DND-41 (cell line): ENCODE measurements around the gene GADD45GIP1.

Experiments used
- ATAC-seq: fragments of 200-7000 bp; cut with Tn5 transposase; 3 replicates; pipeline ENCODE4 v1.9.1; 2021; ENCODE audit warnings: low read depth; ENCODE audit not compliant: insufficient read depth
- DNase-seq: peaks from one replicate; pipeline ENCODE4 v3.0.0-alpha.2; 2020
- H2AFZ ChIP-seq: 2 replicates; pipeline ENCODE4 v1.6.0; 2012; ENCODE audit warnings: low read depth, low read length
- H3K27ac ChIP-seq: 2 replicates; pipeline ENCODE4 v1.5.1; 2012; ENCODE audit warnings: low read length, inconsistent platforms
- H3K27me3 ChIP-seq: fragments of 200-600 bp; sonication (generic); 2 replicates; pipeline ENCODE4 v1.6.0; 2012; ENCODE audit warnings: low read length, mild to moderate bottlenecking, inconsistent platforms; ENCODE audit not compliant: insufficient read depth, poor library complexity
- H3K36me3 ChIP-seq: 2 replicates; pipeline ENCODE4 v1.5.1; 2012; ENCODE audit warnings: low read length, inconsistent platforms; ENCODE audit not compliant: insufficient read depth
- H3K4me1 ChIP-seq: 2 replicates; pipeline ENCODE4 v1.5.1; 2012; ENCODE audit warnings: mild to moderate bottlenecking, low read length; ENCODE audit not compliant: insufficient read depth
- H3K4me2 ChIP-seq: 2 replicates; pipeline ENCODE4 v1.6.0; 2012; ENCODE audit warnings: mild to moderate bottlenecking, moderate library complexity, low read length, inconsistent platforms; ENCODE audit not compliant: insufficient read depth
- H3K4me3 ChIP-seq, 2 experiments: fragments of 200-600 bp in 1 of 2; shearing (Covaris generic) in 1 of 2; 2 replicates each; pipeline ENCODE4 v1.5.1; 2012 to 2016; ENCODE audit warnings: inconsistent platforms in 2 of 2, low read length in 2 of 2, mild to moderate bottlenecking in 2 of 2, low read depth in 1 of 2, moderate library complexity in 1 of 2
- H3K79me2 ChIP-seq: 2 replicates; pipeline ENCODE4 v1.6.0; 2012; ENCODE audit warnings: low read length, inconsistent platforms; ENCODE audit not compliant: insufficient read depth
- H3K9ac ChIP-seq: 2 replicates; pipeline ENCODE4 v1.6.0; 2012; ENCODE audit warnings: low read depth, mild to moderate bottlenecking, inconsistent platforms, low read length, moderate library complexity
- H3K9me3 ChIP-seq: 2 replicates; pipeline ENCODE4 v1.5.1; 2012; ENCODE audit warnings: low read length, moderate library complexity, mild to moderate bottlenecking, inconsistent platforms; ENCODE audit not compliant: insufficient read depth, severe bottlenecking
- H4K20me1 ChIP-seq: 2 replicates; pipeline ENCODE4 v1.6.0; 2012; ENCODE audit warnings: low read length; ENCODE audit not compliant: insufficient read depth
- EZH2 ChIP-seq: IDR thresholded peaks from 3 replicates; pipeline ENCODE4 v1.6.1; 2012; ENCODE audit warnings: borderline replicate concordance, low read depth, mild to moderate bottlenecking, moderate library complexity, low read length, inconsistent platforms; ENCODE audit not compliant: severe bottlenecking
- TF ChIP-seq, protein P1 (sequence below): IDR thresholded peaks from 2 replicates; pipeline ENCODE4 v1.5.1; 2012; ENCODE audit warnings: borderline replicate concordance, low read length, moderate library complexity, mild to moderate bottlenecking; ENCODE audit not compliant: poor library complexity, severe bottlenecking; ENCODE audit errors: extremely low read depth

Gene GADD45GIP1

DNA sequence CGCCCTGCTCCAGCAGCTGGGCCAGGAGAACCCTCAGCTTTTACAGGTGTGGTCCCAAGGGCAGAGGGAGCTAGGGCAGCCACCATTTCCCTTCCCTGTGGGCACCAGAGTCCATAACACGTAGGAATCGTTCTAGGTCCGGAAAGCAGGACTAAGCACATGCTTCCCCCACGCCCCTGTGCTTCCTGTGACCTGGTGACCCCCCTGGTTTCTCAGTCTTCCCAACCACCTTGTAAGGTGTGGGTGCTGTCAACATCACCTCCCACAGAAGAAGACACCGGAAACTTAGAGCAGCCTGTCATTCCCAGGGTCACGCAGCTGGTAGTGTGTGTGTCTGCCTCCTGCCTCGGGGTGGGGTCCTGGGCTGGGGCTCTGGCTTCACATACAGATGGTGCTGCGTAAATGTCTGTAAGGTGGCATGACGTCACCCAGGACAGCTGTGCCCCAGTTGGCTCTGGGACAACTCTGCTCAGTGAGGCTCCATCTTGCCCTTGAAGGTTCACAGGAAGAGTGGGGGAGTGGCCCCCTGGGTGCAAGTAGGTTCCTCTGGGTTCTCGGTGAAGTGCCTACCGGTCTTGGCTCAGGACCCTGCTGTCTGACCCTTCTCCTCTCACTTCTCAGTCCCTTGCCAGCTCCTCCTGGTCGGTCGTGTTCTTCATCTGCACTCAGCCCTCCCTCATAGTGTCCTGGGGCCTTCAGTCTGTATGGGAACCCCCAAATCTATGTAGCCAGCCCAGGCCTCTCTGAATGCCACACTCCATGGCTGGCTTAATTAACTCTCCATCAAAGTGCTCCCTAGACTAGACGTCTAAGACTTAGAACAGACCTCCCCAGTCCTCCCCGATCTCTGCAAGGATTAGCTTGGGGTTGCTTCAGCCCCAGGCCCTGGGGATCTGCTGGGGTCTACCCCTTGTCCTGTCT is 7.4 kb downstream of the GADD45GIP1 start:
- Histone ChIP-seq H3K9ac (no peak overlapping the region), H2AFZ (no peak overlapping the region), H3K79me2 (peaks cover 82% of the 10 kb centered on the region), H3K9me3 (no peaks in the 10 kb centered on the region), H3K27me3 (no peaks in the 10 kb centered on the region), H3K4me3 (no peak overlapping the region), H3K36me3 (peaks cover 87% of the 10 kb centered on the region), H4K20me1 (peaks cover 47% of the 10 kb centered on the region), H3K4me2 (no peak overlapping the region), H3K4me1 (peaks cover 56% of the 10 kb centered on the region), H3K27ac (no peak overlapping the region)
- no peak for ATAC-seq
- DNase-seq = no peak
- TF ChIP-seq EZH2 = no peak
- TF ChIP-seq, protein P1, sequence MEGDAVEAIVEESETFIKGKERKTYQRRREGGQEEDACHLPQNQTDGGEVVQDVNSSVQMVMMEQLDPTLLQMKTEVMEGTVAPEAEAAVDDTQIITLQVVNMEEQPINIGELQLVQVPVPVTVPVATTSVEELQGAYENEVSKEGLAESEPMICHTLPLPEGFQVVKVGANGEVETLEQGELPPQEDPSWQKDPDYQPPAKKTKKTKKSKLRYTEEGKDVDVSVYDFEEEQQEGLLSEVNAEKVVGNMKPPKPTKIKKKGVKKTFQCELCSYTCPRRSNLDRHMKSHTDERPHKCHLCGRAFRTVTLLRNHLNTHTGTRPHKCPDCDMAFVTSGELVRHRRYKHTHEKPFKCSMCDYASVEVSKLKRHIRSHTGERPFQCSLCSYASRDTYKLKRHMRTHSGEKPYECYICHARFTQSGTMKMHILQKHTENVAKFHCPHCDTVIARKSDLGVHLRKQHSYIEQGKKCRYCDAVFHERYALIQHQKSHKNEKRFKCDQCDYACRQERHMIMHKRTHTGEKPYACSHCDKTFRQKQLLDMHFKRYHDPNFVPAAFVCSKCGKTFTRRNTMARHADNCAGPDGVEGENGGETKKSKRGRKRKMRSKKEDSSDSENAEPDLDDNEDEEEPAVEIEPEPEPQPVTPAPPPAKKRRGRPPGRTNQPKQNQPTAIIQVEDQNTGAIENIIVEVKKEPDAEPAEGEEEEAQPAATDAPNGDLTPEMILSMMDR = no peak

DNA sequence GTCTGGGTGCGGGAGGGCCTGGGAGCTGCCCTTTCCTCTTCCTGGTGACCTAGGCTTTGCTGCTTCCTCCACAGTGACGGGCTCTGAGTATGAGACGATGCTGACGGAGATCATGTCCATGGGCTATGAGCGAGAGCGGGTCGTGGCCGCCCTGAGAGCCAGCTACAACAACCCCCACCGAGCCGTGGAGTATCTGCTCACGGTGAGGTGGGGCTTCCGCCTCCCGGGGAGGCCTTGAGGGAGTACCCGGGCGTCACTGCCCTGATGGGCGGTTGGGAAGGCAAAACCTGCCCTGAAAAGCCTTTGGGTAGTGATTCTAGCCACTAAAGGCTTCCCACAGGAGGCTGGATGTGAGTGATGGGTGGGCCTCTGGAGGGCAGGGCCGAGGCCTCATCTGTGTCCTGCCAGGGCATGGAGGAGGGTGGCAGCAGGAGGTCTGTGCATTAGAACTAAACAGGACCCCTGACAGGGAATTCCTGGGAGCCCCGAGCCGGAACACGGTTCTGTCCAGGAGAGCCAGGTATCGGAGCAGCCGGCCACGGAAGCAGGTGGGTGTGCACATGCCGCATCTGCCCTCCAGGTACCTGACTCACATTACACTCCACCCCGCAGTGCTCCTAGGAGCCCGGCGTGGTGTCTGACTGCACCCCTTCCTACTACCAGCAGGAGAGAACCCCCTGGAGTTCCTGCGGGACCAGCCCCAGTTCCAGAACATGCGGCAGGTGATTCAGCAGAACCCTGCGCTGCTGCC is 8.2 kb downstream of the GADD45GIP1 start:
- Histone ChIP-seq H4K20me1 (peaks cover 39% of the 10 kb centered on the region; the same call in 1 of the 2 replicates), H3K36me3 (peaks cover 86% of the 10 kb centered on the region), H3K9me3 (no peaks in the 10 kb centered on the region), H3K27me3 (no peaks in the 10 kb centered on the region), H3K27ac (no peak overlapping the region), H2AFZ (no peak overlapping the region), H3K4me1 (peaks cover 51% of the 10 kb centered on the region), H3K79me2 (peaks cover 73% of the 10 kb centered on the region), H3K9ac (no peak overlapping the region), H3K4me3 (no peak overlapping the region), H3K4me2 (peak overlapping the region; percentile 80; the same call in 1 of the 2 replicates)
- no peak for DNase-seq
- no peak for ATAC-seq
- TF ChIP-seq, protein P1 = no peak

DNA sequence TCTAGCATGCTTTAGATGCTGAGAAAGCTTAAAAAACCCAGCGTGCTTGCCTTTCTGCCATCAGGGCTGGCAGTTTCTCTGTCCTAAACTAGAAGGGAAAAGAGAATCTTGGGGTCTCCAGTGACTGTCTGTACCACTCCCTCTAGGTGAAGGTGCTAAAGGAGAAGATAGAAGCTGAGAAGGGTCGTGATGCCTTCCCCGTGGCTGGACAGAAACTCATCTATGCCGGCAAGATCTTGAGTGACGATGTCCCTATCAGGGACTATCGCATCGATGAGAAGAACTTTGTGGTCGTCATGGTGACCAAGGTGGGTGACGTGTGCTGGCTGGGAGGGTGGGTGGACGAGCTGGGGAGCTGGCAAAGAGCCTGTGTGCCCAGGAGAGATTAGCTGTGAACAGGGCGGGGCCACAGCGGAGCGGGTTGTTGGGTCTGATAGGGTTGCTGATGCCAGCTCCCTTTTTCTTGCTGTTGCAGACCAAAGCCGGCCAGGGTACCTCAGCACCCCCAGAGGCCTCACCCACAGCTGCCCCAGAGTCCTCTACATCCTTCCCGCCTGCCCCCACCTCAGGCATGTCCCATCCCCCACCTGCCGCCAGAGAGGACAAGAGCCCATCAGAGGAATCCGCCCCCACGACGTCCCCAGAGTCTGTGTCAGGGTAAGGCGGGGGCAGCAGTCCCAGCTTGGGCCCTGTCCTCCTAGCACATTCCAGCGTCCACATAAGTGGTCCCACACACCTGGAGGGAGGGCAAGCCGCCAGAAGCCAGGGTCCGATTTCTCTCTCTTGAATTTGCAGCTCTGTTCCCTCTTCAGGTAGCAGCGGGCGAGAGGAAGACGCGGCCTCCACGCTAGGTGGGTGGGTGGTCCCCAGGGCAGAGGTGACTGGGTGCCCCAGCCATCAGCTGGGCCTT is 9.1 kb downstream of the GADD45GIP1 start:
- peaks cover 41% of the 10 kb centered on the region; the same call in 1 of the 2 replicates for H4K20me1 ChIP-seq
- H3K27ac ChIP-seq = no peak overlapping the region
- 0 out of 2 replicates have a peak overlapping the region, but pooled peaks have one; percentile 67 for H3K9ac ChIP-seq
- H3K36me3 ChIP-seq = peaks cover 86% of the 10 kb centered on the region
- peak overlapping the region; percentile 80; the same call in 1 of the 2 replicates for H3K4me2 ChIP-seq
- no peak for ATAC-seq
- TF ChIP-seq, protein P1 = no peak
- no peak for TF ChIP-seq EZH2
- H3K4me1 ChIP-seq = peaks cover 51% of the 10 kb centered on the region
- H3K4me3 ChIP-seq = peak overlapping the region in 1 of 2 experiments; percentile 69; a peak in 1 of 4 replicates
- peaks cover 72% of the 10 kb centered on the region for H3K79me2 ChIP-seq
- no peak for DNase-seq
- no peak overlapping the region for H2AFZ ChIP-seq
- no peaks in the 10 kb centered on the region for H3K9me3 ChIP-seq
- H3K27me3 ChIP-seq = no peaks in the 10 kb centered on the region
